GM12874 (cell line): ENCODE data around the gene ETV6.

Source experiments
- CTCF ChIP-seq: IDR thresholded peaks from 2 replicates; pipeline ENCODE4 v1.5.1; 2011; ENCODE audit warnings: low read depth, mild to moderate bottlenecking, control low read depth, low read length, moderate library complexity; ENCODE audit not compliant: insufficient read depth

ETV6 gene

GRCh38 chr12:11752403-11753149, 103.1 kb downstream of the ETV6 start:
- TF ChIP-seq CTCF = no peak

DNA sequence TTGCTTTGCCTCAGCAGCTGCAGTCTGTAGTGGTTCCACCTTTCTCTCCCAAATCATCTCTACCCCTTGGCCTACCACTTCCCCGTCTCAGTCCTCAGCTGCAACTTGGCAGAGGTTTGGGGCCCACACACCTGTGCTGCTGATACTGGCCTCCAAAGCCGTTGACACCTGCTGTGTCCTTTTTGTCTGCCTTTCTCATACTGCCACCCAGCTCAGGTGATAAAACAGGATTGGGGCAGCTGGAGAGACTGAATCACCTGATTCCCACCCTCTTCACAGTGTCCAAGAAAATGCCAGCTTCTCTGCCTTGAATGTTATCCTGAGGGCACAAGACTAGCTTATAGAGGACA, 103.7 kb downstream of the ETV6 start:
- no peak for TF ChIP-seq CTCF

DNA sequence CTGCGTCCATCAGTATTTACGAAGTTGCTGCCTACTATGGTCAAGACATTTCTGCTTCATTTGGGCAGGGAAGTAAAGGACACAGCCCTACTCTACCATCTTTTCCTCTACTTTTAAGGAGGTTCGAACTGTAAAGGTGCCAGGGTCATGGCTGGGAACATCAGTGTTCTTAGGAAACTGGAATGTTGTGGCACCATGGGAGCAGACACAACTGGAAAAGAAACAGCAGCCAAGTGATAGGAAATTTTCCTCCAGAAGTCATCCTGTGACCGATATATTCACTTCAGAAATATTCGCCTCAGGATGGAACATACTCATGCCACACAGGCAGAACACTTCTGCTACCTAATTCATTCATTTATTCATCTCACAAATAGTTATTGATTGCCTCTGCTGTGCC, 104.4 kb downstream of the ETV6 start:
- TF ChIP-seq CTCF = no peak

GRCh38 chr12:11754256-11754655, 104.8 kb downstream of the ETV6 start:
- TF ChIP-seq CTCF = no peak

- no peak for TF ChIP-seq CTCF
These were observed 105.9 kb downstream of the ETV6 start for GRCh38 chr12:11755302-11755930.

GRCh38 chr12:11756022-11756421, 106.5 kb downstream of the ETV6 start:
- TF ChIP-seq CTCF = no peak

- no peak for TF ChIP-seq CTCF
These were observed 107.0 kb downstream of the ETV6 start for GRCh38 chr12:11756523-11756922.
